ENCODE measurements around the gene ADPRHL1.

ADPRHL1 gene

DNA sequence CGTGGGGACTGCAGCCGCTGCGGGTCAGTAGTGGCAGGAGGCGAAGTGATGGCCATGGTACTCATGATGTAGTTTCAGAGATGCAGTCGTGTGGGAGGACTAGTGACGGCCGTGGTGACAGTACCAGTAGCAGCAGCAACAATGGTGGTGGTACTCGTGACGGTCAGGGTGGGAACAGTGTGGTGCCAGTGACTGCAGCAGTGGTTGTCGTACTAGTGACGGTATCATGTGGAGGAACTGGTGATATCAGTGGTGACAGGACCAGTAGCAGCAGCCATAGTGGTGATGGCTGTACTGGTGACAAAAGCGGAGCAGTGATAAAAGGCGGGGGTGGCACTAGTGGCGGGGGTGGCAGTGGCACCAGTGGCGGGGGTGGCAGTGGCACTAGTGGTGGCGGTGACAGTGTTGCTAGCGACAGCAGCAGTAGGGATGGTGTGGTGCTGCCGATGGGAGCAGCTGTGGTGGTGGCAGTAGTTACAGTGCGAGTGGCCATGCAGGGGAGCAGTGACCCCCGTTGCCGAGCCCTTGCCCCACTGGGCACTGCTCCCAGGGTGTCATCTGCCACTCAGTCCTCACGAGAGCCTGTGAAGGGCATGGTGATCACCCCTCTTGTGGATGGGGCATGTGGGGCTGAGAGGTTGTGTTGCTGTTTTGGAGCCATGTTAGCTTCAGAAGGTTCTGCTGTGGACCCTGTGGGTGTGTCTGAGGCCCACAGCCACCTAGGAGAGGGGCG, 22.7 kb downstream of the ADPRHL1 start:
- no peak for DNase-seq

GRCh38 chr13:113429608-113429985, 23.7 kb downstream of the ADPRHL1 start:
- no peak for DNase-seq

DNA sequence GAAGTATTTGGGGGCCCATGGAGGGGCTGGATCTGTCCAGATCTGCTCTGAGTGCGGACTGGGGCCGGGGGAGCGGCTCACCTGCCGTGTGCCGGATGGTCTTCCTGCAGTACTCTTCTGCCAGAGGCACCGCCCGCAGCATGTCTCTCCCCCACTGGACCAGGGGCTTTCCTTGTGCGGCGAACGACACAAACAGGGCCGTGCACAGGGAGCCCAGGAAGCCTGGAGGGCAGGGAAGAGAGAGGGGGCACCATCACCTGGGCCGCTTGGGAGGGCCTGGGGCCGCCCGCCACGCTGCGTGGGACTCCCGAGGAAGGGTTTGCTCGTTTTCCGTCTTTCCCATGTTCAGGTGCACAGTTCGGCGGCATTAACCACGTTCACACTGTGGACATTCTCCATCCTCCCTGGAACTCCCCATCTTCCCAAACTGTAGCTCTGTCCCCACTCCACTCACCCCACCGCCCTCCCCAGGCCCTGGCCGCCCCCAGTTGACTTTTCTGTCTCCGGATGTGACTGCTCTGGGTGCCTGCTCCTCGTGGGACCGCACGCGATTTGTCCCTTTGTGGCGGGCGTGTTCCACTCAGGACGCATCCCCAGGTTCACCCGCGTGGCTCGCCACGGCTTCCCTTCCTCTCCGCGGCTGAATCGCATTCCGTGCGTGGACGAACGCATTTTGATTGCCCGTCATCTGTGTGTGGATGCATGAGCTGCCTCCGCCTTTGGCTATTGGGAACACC, 24.2 kb downstream of the ADPRHL1 start:
- DNase-seq, result no peak

- no peak for DNase-seq
These were observed 24.8 kb downstream of the ADPRHL1 start for GRCh38 chr13:113428469-113428865.

- DNase-seq, result peak; percentile 25
These were observed 25.5 kb downstream of the ADPRHL1 start for GRCh38 chr13:113427562-113428468.

DNA sequence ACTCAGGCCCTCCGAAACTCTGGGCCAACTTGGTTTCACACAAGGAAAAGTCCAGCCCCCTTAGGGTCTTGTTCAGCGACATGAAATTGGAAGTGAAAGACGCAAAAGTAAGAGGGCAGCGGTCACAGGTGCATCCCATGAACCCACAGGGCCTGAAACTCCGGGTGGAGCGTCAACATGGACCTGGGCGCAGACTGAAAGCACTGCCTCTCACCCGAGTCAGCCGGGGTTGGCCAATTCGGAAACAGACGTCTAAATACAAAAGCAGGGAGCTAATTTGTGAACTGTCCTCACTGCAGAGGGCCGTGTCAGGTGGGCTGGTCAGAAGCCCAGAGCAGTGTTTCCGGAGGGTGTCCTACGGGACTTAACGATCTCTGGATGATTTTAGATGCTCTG, 26.7 kb downstream of the ADPRHL1 start:
- DNase-seq, result no peak

DNA sequence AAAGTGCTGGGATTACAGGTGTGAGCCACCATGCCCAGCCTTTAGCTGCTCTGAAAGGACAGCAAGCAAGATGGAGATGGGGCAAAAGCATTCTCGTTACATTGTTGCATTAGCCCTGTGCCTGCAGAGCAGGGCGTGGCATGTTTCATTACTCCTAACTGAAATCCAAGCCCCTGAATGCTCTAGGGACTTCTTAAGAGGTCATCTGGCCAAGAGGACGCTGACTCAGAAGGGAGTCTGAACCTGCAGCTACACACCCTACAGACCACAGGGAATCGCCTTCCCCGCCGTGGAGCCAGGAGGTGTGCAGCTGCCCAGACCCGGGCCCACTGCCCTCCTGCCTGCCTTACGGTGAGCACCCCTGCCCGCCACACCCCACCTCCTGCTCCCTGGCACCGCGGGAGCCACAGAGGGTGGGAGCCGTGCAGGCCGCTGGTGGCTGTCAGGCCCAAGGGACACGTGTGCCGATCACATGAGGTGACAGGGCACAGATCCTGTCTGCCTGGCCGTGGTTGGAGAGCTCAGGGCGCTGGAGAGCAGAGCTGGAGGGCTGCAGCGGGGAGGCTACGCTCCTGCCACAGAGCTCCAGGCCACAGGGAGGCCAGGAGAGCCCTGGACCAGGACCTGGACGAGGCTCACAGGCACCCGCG, 27.2 kb downstream of the ADPRHL1 start:
- DNase-seq, result no peak

DNA sequence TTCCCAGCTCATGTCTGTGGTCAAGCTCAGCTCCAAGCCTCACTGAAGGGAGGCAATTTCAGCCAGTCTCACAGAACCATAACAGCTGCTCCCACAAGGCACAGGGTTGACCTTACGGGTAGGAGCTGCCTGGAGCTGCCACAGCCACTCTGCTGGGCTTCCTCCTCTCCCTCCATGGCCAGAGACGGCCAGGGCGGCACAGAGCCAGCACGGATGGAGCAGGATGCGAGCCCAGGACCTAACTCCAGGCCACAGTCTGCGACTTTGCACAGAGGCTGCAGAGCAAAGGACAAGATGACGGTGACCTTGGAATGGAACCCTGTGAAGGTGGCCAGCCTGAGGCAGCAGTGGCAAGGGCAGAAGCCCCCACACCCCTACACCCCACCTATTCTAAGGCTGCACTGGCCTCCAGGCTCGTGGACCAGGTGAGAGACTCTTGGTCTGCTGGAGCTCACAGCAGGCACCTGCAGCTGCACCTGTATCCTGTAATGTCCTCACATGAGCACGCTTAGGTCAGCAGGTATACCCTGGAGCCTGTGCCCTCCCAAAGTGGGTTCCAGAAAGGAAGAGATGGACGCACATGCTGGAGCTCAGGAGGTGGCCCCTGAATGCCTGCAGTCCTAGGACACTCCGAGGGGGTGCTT, 29.6 kb downstream of the ADPRHL1 start:
- DNase-seq, result no peak

DNA sequence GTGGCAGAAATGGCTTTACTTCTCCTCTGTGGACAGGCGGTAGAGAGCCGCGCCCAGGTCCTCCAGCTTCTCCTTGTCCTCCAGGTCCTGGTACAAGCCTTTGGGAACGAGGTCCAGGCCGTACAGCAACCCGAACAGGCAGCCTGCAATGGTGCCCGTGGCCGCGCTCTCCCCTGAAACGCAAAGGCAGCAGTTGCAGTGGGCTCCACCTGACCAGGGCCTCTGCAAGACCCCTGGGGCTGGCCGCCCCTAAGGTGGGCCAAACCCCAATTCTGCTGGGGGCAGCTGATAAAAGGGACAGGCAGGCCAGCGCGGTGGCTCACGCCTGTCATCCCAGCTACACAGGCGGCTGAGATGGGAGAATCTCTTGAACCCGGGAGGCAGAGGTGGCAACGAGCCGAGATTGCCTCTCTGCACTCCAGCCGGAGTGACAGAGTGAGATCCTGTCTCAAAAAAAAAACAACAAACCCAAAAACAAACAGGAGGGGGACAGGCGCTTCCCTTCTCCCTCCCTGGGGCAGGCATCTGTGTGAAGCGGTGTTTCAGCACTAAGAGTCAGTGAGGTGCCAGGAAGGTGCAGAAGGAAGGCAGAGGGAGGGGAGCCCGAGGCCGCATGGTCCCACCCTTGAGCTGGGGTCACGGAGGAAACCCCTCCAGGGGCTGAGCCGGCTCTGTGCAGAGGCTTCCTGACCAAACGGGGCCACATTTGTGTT, 30.3 kb downstream of the ADPRHL1 start:
- no peak for DNase-seq

- DNase-seq, result peak; percentile 56
These were observed 31.5 kb downstream of the ADPRHL1 start for GRCh38 chr13:113421673-113422270.

- no peak for DNase-seq
These were observed 32.3 kb downstream of the ADPRHL1 start for GRCh38 chr13:113420833-113421600.

- DNase-seq, result no peak
These were observed 33.1 kb downstream of the ADPRHL1 start for GRCh38 chr13:113420232-113420631.

- DNase-seq, result no peak
These were observed 33.6 kb downstream of the ADPRHL1 start for GRCh38 chr13:113419531-113420193.

DNA sequence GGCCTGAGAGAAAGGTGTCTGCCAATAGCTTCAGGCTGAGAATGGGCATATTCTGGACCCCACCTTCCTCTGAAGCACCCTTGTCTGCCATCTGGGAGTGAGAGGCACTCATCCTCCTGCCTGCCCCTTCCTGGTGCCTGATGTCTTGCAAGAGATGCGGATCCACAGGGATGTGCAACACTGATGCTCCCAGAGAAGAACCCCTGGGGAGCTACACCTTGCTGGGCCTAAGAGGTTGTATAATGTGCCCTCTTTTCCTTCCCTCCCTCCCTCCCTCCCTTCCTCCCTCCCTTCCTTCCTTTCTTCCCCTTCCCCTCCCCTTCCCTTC, 34.6 kb downstream of the ADPRHL1 start:
- DNase-seq, result no peak

GRCh38 chr13:113417836-113418721, 35.2 kb downstream of the ADPRHL1 start:
- no peak for DNase-seq

GRCh38 chr13:113417008-113417751, 36.1 kb downstream of the ADPRHL1 start:
- no peak for DNase-seq

- no peak for DNase-seq
These were observed 37.5 kb downstream of the ADPRHL1 start for GRCh38 chr13:113415825-113416224.

GRCh38 chr13:113415032-113415431, 38.3 kb downstream of the ADPRHL1 start:
- no peak for DNase-seq
